Osteocyte (in vitro differentiated cells): ENCODE data around the gene WDR73. TPM values are rescaled to one million over a fixed set of nuclear protein-coding genes. Genes with fewer than 3 reads are reported as not detected.
A peak's percentile ranks its signal among the peaks of the same experiment; 100 is the strongest.

Experiments
- DNase-seq: peaks from one replicate; pipeline ENCODE4 v3.0.0; 2021; ENCODE audit warnings: mixed read lengths; ENCODE audit not compliant: unreplicated experiment; ENCODE audit errors: extremely low spot score
- H3K27ac Mint-ChIP-seq: one replicate; pipeline ENCODE4 v1.8.0; 2021; ENCODE audit warnings: mild to moderate bottlenecking, mixed read lengths; ENCODE audit not compliant: unreplicated experiment
- H3K27me3 Mint-ChIP-seq: one replicate; pipeline ENCODE4 v1.8.0; 2021; ENCODE audit warnings: mixed read lengths; ENCODE audit not compliant: unreplicated experiment
- H3K36me3 Mint-ChIP-seq: one replicate; pipeline ENCODE4 v1.8.0; 2021; ENCODE audit warnings: mixed read lengths; ENCODE audit not compliant: unreplicated experiment
- H3K4me1 Mint-ChIP-seq: one replicate; pipeline ENCODE4 v1.8.0; 2021; ENCODE audit warnings: mixed read lengths; ENCODE audit not compliant: unreplicated experiment
- H3K4me3 Mint-ChIP-seq: one replicate; pipeline ENCODE4 v1.8.0; 2021; ENCODE audit warnings: mild to moderate bottlenecking, moderate library complexity, mixed read lengths; ENCODE audit not compliant: unreplicated experiment
- H3K9me3 Mint-ChIP-seq: one replicate; pipeline ENCODE4 v1.8.0; 2021; ENCODE audit warnings: mixed read lengths; ENCODE audit not compliant: unreplicated experiment
- CTCF ChIP-seq: fragments of 200-600 bp; sonication (generic); IDR thresholded peaks from 2 replicates; pipeline ENCODE4 v1.5.0; 2021; ENCODE audit warnings: antibody characterized with exemption, mild to moderate bottlenecking, moderate library complexity
- total RNA-seq: library from RNA; stranded (reverse); gene quantifications from 2 replicates; pipeline ENCODE4 v1.2.1, GENCODE V29; 2021

WDR73 gene
- total RNA-seq, 1 donor from 2014 or later = 22.2 TPM

- H3K27ac Mint-ChIP-seq = peak overlapping the region; percentile 97
- peak overlapping the region; percentile 97 for H3K4me3 Mint-ChIP-seq
- no peak for DNase-seq
- no peaks in the 10 kb centered on the region for H3K9me3 Mint-ChIP-seq
- H3K4me1 Mint-ChIP-seq = peaks cover 26% of the 10 kb centered on the region
- no peak for TF ChIP-seq CTCF
- H3K27me3 Mint-ChIP-seq = no peaks in the 10 kb centered on the region
- peaks cover 15% of the 10 kb centered on the region for H3K36me3 Mint-ChIP-seq
Measured at GRCh38 chr15:84653584-84653909, 536 bp downstream of the WDR73 start.

- Mint-ChIP-seq H3K27me3 (no peaks in the 10 kb centered on the region), H3K36me3 (peaks cover 35% of the 10 kb centered on the region), H3K9me3 (no peaks in the 10 kb centered on the region), H3K27ac (no peak overlapping the region), H3K4me3 (no peak overlapping the region), H3K4me1 (peaks cover 12% of the 10 kb centered on the region)
- no peak for DNase-seq
- TF ChIP-seq CTCF = no peak
Measured at GRCh38 chr15:84649706-84650105, 4.4 kb downstream of the WDR73 start.

GRCh38 chr15:84648539-84648938 is 5.5 kb downstream of the WDR73 start:
- Mint-ChIP-seq H3K27ac (no peak overlapping the region), H3K4me3 (no peak overlapping the region), H3K9me3 (no peaks in the 10 kb centered on the region), H3K4me1 (peaks cover 8% of the 10 kb centered on the region), H3K27me3 (no peaks in the 10 kb centered on the region), H3K36me3 (peaks cover 40% of the 10 kb centered on the region)
- TF ChIP-seq CTCF = no peak
- no peak for DNase-seq

- TF ChIP-seq CTCF = no peak
- Mint-ChIP-seq H3K27ac (peak overlapping the region; percentile 35), H3K4me1 (peaks cover 3% of the 10 kb centered on the region), H3K9me3 (no peaks in the 10 kb centered on the region), H3K27me3 (no peaks in the 10 kb centered on the region), H3K4me3 (no peak overlapping the region), H3K36me3 (peaks cover 46% of the 10 kb centered on the region)
- DNase-seq = no peak
Measured at GRCh38 chr15:84647726-84648125, 6.4 kb downstream of the WDR73 start.

GRCh38 chr15:84645997-84646396 is 8.1 kb downstream of the WDR73 start:
- no peak for TF ChIP-seq CTCF

More at GRCh38 chr15:84645997-84646396, 8.1 kb downstream of the WDR73 start:
- no peak for DNase-seq
- Mint-ChIP-seq H3K4me1 (no peaks in the 10 kb centered on the region), H3K27me3 (no peaks in the 10 kb centered on the region), H3K36me3 (peaks cover 43% of the 10 kb centered on the region), H3K4me3 (no peak overlapping the region), H3K9me3 (no peaks in the 10 kb centered on the region), H3K27ac (no peak overlapping the region)
